HepG2 (cell line): ENCODE measurements around the gene RNF125. TPM values are rescaled to one million over a fixed set of nuclear protein-coding genes. Genes with fewer than 3 reads are reported as not detected.

ENCODE experiments used
- BORCS8-MEF2B ChIP-seq: sonication (generic); formaldehyde crosslinking; IDR thresholded peaks from 2 replicates; pipeline ENCODE4 v1.8.0; 2022; ENCODE audit warnings: mild to moderate bottlenecking, missing genetic modification reagents
- EZH2 ChIP-seq: conservative IDR thresholded peaks from 2 replicates; pipeline ENCODE4 v1.6.1; 2012; ENCODE audit warnings: mild to moderate bottlenecking, low read depth, low read length, moderate library complexity
- FOXK2 ChIP-seq: fragments of 450-650 bp; IDR thresholded peaks from 2 replicates; pipeline ENCODE4 v1.6.1; 2016
- JARID2 ChIP-seq: sonication (generic); formaldehyde crosslinking; IDR thresholded peaks from 2 replicates; pipeline ENCODE4 v1.8.1; 2023; ENCODE audit warnings: missing genetic modification reagents, inconsistent platforms; ENCODE audit not compliant: insufficient replicate concordance
- LCORL ChIP-seq, 2 experiments: fragments of 450-650 bp in 1 of 2; sonication (generic) in 1 of 2; formaldehyde crosslinking in 1 of 2; IDR thresholded peaks; 2 replicates each; pipeline versions ENCODE4 v1.5.0 to v1.6.1; 2017 to 2020; ENCODE audit warnings: antibody characterized with exemption in 1 of 2, missing genetic modification reagents in 1 of 2
- MBD4 ChIP-seq: IDR thresholded peaks from 2 replicates; pipeline ENCODE4 v1.6.1; 2012; ENCODE audit warnings: low read length, inconsistent platforms, borderline replicate concordance
- RARG ChIP-seq: sonication (generic); formaldehyde crosslinking; IDR thresholded peaks from 2 replicates; pipeline ENCODE4 v1.4.0; 2020; ENCODE audit warnings: low read depth, mild to moderate bottlenecking, missing genetic modification reagents
- ZBTB20 ChIP-seq: sonication (generic); formaldehyde crosslinking; IDR thresholded peaks from 2 replicates; pipeline ENCODE4 v1.8.1; 2023; ENCODE audit warnings: missing genetic modification reagents, low read depth, mild to moderate bottlenecking, borderline replicate concordance
- ZC3H13 ChIP-seq: sonication (generic); formaldehyde crosslinking; IDR thresholded peaks from 2 replicates; pipeline ENCODE4 v1.8.1; 2023; ENCODE audit warnings: mild to moderate bottlenecking, missing genetic modification reagents, moderate library complexity
- ZFP36L2 ChIP-seq: sonication (generic); formaldehyde crosslinking; IDR thresholded peaks from 2 replicates; pipeline ENCODE4 v1.4.0; 2020; ENCODE audit warnings: missing genetic modification reagents
- ZNF225 ChIP-seq: sonication (generic); formaldehyde crosslinking; IDR thresholded peaks from 2 replicates; pipeline ENCODE4 v1.4.0; 2020; ENCODE audit warnings: mild to moderate bottlenecking, missing genetic modification reagents
- ZNF263 ChIP-seq: sonication (generic); formaldehyde crosslinking; IDR thresholded peaks from 2 replicates; pipeline ENCODE4 v1.4.0; 2020; ENCODE audit warnings: missing genetic modification reagents
- ZNF296 ChIP-seq: sonication (generic); formaldehyde crosslinking; conservative IDR thresholded peaks from 2 replicates; pipeline ENCODE4 v1.5.0; 2020; ENCODE audit warnings: mild to moderate bottlenecking, missing genetic modification reagents
- ZNF431 ChIP-seq: sonication (generic); formaldehyde crosslinking; IDR thresholded peaks from 2 replicates; pipeline ENCODE4 v1.9.0; 2022; ENCODE audit warnings: missing genetic modification reagents, low read depth, mild to moderate bottlenecking, borderline replicate concordance
- ZNF605 ChIP-seq: sonication (generic); formaldehyde crosslinking; IDR thresholded peaks from 2 replicates; pipeline ENCODE4 v1.8.0; 2022; ENCODE audit warnings: mild to moderate bottlenecking, missing genetic modification reagents
- polyA plus RNA-seq, 8 experiments: library from polyadenylated mRNA; depleted of rRNA in 3 of 8; stranded (reverse) in 7 of 8; unstranded in 1 of 8; fragments of >200 nt; fragmentation: Illumina TruSeq in 4 of 8; extraction: Trizol in 4 of 8; gene quantifications; 2 replicates each; pipeline versions ENCODE4 v1.2.1 to v1.2.3, GENCODE V29; 2011 to 2016; ENCODE audit warnings: low read depth in 4 of 8, missing spikeins in 1 of 8, mixed read lengths in 1 of 8; ENCODE audit not compliant: insufficient read depth in 1 of 8
- total RNA-seq, 5 experiments: library from RNA; depleted of rRNA; stranded (reverse); fragments of >200 nt; fragmentation: Illumina TruSeq; extraction: Trizol; gene quantifications; 2 replicates each; pipeline ENCODE4 v1.2.3, GENCODE V29; 2016; ENCODE audit warnings: low read depth in 1 of 5
- TF ChIP-seq, protein P1 (sequence below): sonication (generic); formaldehyde crosslinking; conservative IDR thresholded peaks from 2 replicates; pipeline ENCODE4 v1.8.0; 2022; ENCODE audit warnings: low read depth, missing genetic modification reagents
- TF ChIP-seq, protein P2 (sequence below): sonication (generic); formaldehyde crosslinking; IDR thresholded peaks from 2 replicates; pipeline ENCODE4; 2020; ENCODE audit warnings: missing genetic modification reagents, mild to moderate bottlenecking, borderline replicate concordance
- TF ChIP-seq, protein P3 (sequence below): sonication (generic); formaldehyde crosslinking; IDR thresholded peaks from 2 replicates; pipeline ENCODE4 v1.5.0; 2020; ENCODE audit warnings: mild to moderate bottlenecking, missing genetic modification reagents
- TF ChIP-seq, protein P4 (sequence below): sonication (generic); formaldehyde crosslinking; IDR thresholded peaks from 2 replicates; pipeline ENCODE4 v1.5.0; 2020; ENCODE audit warnings: mild to moderate bottlenecking, missing genetic modification reagents, moderate library complexity

The RNF125 gene
- total and polyA plus RNA-seq, 2 of the 13 experiments (the other 11 are each of a cell fraction or from before 2014, with no cell fraction given), result 0.58 to 1.8 TPM

DNA sequence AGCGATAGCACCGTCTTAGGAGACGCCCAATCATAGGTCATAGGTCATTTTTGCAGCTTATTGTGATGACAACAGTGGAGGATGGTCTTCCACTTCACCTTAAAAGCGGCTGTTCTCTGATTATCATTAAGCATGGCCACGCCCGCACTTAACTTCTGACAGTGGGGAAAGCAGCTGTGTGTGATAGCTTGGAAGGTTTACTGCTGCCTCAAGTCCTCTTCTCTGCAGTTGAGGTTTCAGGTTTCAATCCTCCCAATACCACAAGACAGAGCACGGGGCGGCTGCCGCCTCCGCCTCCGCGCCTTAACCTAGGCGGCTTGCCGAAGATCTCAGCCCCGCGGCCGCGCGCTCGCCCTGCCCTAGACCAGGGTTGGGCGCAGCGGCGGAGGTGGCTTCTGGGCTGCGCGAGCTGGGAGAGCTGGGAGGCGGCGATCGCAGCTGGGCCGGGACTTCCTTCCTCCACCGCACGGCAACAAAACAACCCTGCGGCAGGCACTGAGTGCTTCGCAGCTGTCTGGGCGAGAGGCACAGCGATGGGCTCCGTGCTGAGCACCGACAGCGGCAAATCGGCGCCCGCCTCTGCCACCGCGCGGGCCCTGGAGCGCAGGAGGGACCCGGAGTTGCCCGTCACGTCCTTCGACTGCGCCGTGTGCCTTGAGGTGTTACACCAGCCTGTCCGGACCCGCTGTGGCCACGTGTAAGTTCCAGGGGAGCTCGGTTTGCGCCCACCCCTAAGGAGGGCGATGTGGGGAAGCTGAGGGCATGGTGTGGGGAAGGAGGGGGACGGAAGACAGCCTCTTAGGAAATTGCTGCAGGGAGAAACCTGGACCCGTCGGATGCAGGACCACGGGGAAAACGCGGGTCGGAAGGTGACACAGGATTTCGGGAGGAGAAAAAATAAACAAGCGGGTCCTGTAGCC is at the start of gene RNF125 (continued):
- no peak for TF ChIP-seq ZFP36L2 (CRISPR knock-in tag)
- TF ChIP-seq, protein P1, sequence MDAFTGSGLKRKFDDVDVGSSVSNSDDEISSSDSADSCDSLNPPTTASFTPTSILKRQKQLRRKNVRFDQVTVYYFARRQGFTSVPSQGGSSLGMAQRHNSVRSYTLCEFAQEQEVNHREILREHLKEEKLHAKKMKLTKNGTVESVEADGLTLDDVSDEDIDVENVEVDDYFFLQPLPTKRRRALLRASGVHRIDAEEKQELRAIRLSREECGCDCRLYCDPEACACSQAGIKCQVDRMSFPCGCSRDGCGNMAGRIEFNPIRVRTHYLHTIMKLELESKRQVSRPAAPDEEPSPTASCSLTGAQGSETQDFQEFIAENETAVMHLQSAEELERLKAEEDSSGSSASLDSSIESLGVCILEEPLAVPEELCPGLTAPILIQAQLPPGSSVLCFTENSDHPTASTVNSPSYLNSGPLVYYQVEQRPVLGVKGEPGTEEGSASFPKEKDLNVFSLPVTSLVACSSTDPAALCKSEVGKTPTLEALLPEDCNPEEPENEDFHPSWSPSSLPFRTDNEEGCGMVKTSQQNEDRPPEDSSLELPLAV, result no peak
- no peak for TF ChIP-seq FOXK2
- TF ChIP-seq, protein P2, sequence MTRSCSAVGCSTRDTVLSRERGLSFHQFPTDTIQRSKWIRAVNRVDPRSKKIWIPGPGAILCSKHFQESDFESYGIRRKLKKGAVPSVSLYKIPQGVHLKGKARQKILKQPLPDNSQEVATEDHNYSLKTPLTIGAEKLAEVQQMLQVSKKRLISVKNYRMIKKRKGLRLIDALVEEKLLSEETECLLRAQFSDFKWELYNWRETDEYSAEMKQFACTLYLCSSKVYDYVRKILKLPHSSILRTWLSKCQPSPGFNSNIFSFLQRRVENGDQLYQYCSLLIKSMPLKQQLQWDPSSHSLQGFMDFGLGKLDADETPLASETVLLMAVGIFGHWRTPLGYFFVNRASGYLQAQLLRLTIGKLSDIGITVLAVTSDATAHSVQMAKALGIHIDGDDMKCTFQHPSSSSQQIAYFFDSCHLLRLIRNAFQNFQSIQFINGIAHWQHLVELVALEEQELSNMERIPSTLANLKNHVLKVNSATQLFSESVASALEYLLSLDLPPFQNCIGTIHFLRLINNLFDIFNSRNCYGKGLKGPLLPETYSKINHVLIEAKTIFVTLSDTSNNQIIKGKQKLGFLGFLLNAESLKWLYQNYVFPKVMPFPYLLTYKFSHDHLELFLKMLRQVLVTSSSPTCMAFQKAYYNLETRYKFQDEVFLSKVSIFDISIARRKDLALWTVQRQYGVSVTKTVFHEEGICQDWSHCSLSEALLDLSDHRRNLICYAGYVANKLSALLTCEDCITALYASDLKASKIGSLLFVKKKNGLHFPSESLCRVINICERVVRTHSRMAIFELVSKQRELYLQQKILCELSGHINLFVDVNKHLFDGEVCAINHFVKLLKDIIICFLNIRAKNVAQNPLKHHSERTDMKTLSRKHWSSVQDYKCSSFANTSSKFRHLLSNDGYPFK (CRISPR knock-in tag), result no peak
- TF ChIP-seq BORCS8-MEF2B (CRISPR knock-in tag), result no peak
- TF ChIP-seq, protein P3, sequence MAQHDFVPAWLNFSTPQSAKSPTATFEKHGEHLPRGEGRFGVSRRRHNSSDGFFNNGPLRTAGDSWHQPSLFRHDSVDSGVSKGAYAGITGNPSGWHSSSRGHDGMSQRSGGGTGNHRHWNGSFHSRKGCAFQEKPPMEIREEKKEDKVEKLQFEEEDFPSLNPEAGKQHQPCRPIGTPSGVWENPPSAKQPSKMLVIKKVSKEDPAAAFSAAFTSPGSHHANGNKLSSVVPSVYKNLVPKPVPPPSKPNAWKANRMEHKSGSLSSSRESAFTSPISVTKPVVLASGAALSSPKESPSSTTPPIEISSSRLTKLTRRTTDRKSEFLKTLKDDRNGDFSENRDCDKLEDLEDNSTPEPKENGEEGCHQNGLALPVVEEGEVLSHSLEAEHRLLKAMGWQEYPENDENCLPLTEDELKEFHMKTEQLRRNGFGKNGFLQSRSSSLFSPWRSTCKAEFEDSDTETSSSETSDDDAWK, result no peak
- no peak for TF ChIP-seq ZNF431 (CRISPR knock-in tag)
- no peak; the same call in 1 of the 2 replicates for TF ChIP-seq ZC3H13 (CRISPR knock-in tag)
- no peak for TF ChIP-seq ZNF263 (CRISPR knock-in tag)
- TF ChIP-seq RARG (CRISPR knock-in tag), result peak; percentile 58; the same call in 1 of the 2 replicates
- TF ChIP-seq ZBTB20 (CRISPR knock-in tag), result peak; percentile 29; the same call in 1 of the 2 replicates
- no peak for TF ChIP-seq EZH2
- TF ChIP-seq ZNF296 (CRISPR knock-in tag), result no peak
- peak; percentile 45; the same call in 1 of the 2 replicates for TF ChIP-seq ZNF225 (CRISPR knock-in tag)
- TF ChIP-seq LCORL (IDR thresholded peaks at IDR 0.05), result no peak
- no peak for TF ChIP-seq LCORL (CRISPR knock-in tag; IDR thresholded peaks at IDR 0.05)
- TF ChIP-seq ZNF605 (CRISPR knock-in tag), result peak; percentile 54; the same call in 1 of the 2 replicates
- TF ChIP-seq, protein P4, sequence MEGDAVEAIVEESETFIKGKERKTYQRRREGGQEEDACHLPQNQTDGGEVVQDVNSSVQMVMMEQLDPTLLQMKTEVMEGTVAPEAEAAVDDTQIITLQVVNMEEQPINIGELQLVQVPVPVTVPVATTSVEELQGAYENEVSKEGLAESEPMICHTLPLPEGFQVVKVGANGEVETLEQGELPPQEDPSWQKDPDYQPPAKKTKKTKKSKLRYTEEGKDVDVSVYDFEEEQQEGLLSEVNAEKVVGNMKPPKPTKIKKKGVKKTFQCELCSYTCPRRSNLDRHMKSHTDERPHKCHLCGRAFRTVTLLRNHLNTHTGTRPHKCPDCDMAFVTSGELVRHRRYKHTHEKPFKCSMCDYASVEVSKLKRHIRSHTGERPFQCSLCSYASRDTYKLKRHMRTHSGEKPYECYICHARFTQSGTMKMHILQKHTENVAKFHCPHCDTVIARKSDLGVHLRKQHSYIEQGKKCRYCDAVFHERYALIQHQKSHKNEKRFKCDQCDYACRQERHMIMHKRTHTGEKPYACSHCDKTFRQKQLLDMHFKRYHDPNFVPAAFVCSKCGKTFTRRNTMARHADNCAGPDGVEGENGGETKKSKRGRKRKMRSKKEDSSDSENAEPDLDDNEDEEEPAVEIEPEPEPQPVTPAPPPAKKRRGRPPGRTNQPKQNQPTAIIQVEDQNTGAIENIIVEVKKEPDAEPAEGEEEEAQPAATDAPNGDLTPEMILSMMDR, result peak; percentile 25; the same call in 1 of the 2 replicates
- no peak for TF ChIP-seq MBD4
- TF ChIP-seq JARID2 (CRISPR knock-in tag), result no peak
